Measurements from ENCODE around the gene FOXO3. TPM values are rescaled to one million over a fixed set of nuclear protein-coding genes. Genes with fewer than 3 reads are reported as not detected.

FOXO3 gene
- total and polyA plus RNA-seq, 2 donors (not counting 3 experiments of a cell fraction or from before 2014, with no cell fraction given) = 14.4 to 16.9 TPM

DNA sequence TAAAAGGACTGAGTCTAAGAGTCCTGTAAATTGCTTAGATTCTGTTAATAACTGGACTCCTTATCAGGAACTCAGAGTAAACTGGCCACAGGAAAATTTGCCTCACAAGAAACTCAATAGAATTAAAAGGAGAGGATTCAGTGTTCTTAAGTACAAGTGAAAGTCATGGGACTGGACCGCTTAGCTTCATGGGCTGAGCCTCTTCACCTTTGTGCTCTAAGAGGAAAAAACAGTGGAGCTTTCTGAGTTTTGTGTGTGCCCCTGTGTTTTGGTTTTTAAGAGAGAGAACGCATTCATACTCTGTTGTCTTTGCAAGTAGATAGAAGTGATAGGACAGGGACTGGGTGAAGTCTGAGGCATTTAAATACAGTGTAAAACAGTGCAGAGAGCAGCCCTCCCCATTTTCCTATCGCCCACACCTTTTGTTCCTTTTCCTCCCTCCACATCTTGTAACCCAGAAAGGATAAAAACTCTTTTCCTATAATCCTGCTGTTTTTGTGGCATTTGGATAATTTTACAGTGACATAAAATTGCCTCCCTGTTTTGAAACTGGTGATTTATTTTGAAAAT, 49.6 kb downstream of the FOXO3 start:
- Histone ChIP-seq H3K9me3 (replicated peaks; ENCODE audit: control insufficient read depth, insufficient read depth, low read length) (no peaks in the 10 kb centered on the region), H3K4me2 (ENCODE audit: insufficient read depth, low read length) (no peak overlapping the region), H2AFZ (ENCODE audit: low read depth, low read length) (no peak overlapping the region), H3K79me2 (ENCODE audit: control insufficient read depth, insufficient read depth, low read length) (no peaks in the 10 kb centered on the region), H3K9me1 (replicated peaks; ENCODE audit: control insufficient read depth, extremely low read depth, insufficient read depth, low read length) (no peaks in the 10 kb centered on the region), H3K9ac (replicated peaks; ENCODE audit: extremely low read depth, insufficient read depth, low read length) (no peak overlapping the region), H3K4me3 (replicated peaks in 1 of 3; ENCODE audit: insufficient read depth in 1 of 3, low read depth in 1 of 3, low read length in 3 of 3) (no peak overlapping the region), H3K27me3 (ENCODE audit: control insufficient read depth in 2 of 2, insufficient read depth in 2 of 2, low read length in 2 of 2) (no peaks in the 10 kb centered on the region), H3K27ac (ENCODE audit: insufficient read depth, low read depth, low read length) (no peak overlapping the region), H3K36me3 (ENCODE audit: control insufficient read depth in 2 of 2, extremely low read depth in 1 of 2, insufficient read depth in 2 of 2, low read length in 2 of 2) (no peaks in the 10 kb centered on the region), H4K20me1 (replicated peaks; ENCODE audit: control insufficient read depth, extremely low read depth, insufficient read depth, low read length) (peaks cover 4% of the 10 kb centered on the region), H3K4me1 (ENCODE audit: control insufficient read depth, extremely low read depth, insufficient read depth, low read length) (no peaks in the 10 kb centered on the region)
- CTCF ChIA-PET = no interaction called here
- DNase-seq (ENCODE audit: low read depth, low spot score) = no peak
- BruUV-seq (replicated peaks) = no TSS peak
- POLR2A ChIA-PET = interaction anchor here (0.6 kb wide), 1 partner anchor 13 kb away, joined by 3 read pairs; no protein-coding TSS in a partner anchor
- TF ChIP-seq GATA2 (IDR thresholded peaks at IDR 0.05; ENCODE audit: insufficient read depth, insufficient read length, low read depth, low read length) (no peak), CTCF (IDR thresholded peaks at IDR 0.05; ENCODE audit: extremely low read depth in 1 of 2, insufficient read depth in 1 of 2, low read depth in 1 of 2, low read length in 2 of 2) (no peak), POLR2A (IDR thresholded peaks at IDR 0.05; ENCODE audit: low read depth, low read length) (no peak)
- intact Hi-C loops (cut with micrococcal nuclease) = no loop called here
- dilution Hi-C loops (cut with MboI; ENCODE audit: extremely low pct_ligation_motif_present, low sequenced_read_pairs) = no loop called here
- FAIRE-seq = peak; percentile 33

GRCh38 chr6:108610957-108611586, 50.4 kb downstream of the FOXO3 start:
- no TSS peak for BruUV-seq (replicated peaks)
- no peaks in the 10 kb centered on the region for H3K4me1 ChIP-seq (ENCODE audit: control insufficient read depth, extremely low read depth, insufficient read depth, low read length)
- DNase-seq (ENCODE audit: low read depth, low spot score) (no peak), FAIRE-seq (no peak)
- H3K4me2 ChIP-seq (ENCODE audit: insufficient read depth, low read length) = no peak overlapping the region
- dilution Hi-C loops (cut with MboI; ENCODE audit: extremely low pct_ligation_motif_present, low sequenced_read_pairs) = no loop called here
- H3K79me2 ChIP-seq (ENCODE audit: control insufficient read depth, insufficient read depth, low read length) = no peaks in the 10 kb centered on the region
- H3K9me3 ChIP-seq (replicated peaks; ENCODE audit: control insufficient read depth, insufficient read depth, low read length) = no peaks in the 10 kb centered on the region
- H3K9ac ChIP-seq (replicated peaks; ENCODE audit: extremely low read depth, insufficient read depth, low read length) = no peak overlapping the region
- H3K36me3 ChIP-seq (ENCODE audit: control insufficient read depth in 2 of 2, extremely low read depth in 1 of 2, insufficient read depth in 2 of 2, low read length in 2 of 2) = no peaks in the 10 kb centered on the region
- H3K27ac ChIP-seq (ENCODE audit: insufficient read depth, low read depth, low read length) = no peak overlapping the region
- no peak overlapping the region for H2AFZ ChIP-seq (ENCODE audit: low read depth, low read length)
- H3K4me3 ChIP-seq (replicated peaks in 1 of 3; ENCODE audit: insufficient read depth in 1 of 3, low read depth in 1 of 3, low read length in 3 of 3) = no peak overlapping the region
- no peaks in the 10 kb centered on the region for H3K9me1 ChIP-seq (replicated peaks; ENCODE audit: control insufficient read depth, extremely low read depth, insufficient read depth, low read length)
- intact Hi-C loops (cut with micrococcal nuclease) = no loop called here
- peaks cover 4% of the 10 kb centered on the region for H4K20me1 ChIP-seq (replicated peaks; ENCODE audit: control insufficient read depth, extremely low read depth, insufficient read depth, low read length)
- POLR2A ChIA-PET = interaction anchor here (0.6 kb wide), 1 partner anchor 12 kb away, joined by 3 read pairs; no protein-coding TSS in a partner anchor
- CTCF ChIA-PET = no interaction called here
- TF ChIP-seq POLR2A (IDR thresholded peaks at IDR 0.05; ENCODE audit: low read depth, low read length) (no peak), FOS (IDR thresholded peaks at IDR 0.05; ENCODE audit: borderline replicate concordance, insufficient read depth, low read length) (no peak), CTCF (IDR thresholded peaks at IDR 0.05; ENCODE audit: extremely low read depth in 1 of 2, insufficient read depth in 1 of 2, low read depth in 1 of 2, low read length in 2 of 2) (no peak), MYC (IDR thresholded peaks at IDR 0.05; ENCODE audit: low read depth, low read length) (no peak), POLR2AphosphoS5 (IDR thresholded peaks at IDR 0.05; ENCODE audit: insufficient read depth, low read depth, low read length) (no peak), GATA2 (IDR thresholded peaks at IDR 0.05; ENCODE audit: insufficient read depth, insufficient read length, low read depth, low read length) (no peak), MAX (IDR thresholded peaks at IDR 0.05; ENCODE audit: insufficient read depth, insufficient read length) (no peak), EZH2 (IDR thresholded peaks at IDR 0.05; ENCODE audit: borderline replicate concordance, low read depth, low read length, severe bottlenecking) (no peak), JUN (IDR thresholded peaks at IDR 0.05; ENCODE audit: borderline replicate concordance, insufficient read depth, insufficient read length, low read depth) (no peak)
- H3K27me3 ChIP-seq (ENCODE audit: control insufficient read depth in 2 of 2, insufficient read depth in 2 of 2, low read length in 2 of 2) = no peaks in the 10 kb centered on the region
